Gastroesophageal sphincter (tissue), 3 donors: ENCODE measurements around the gene ARID1B.

Source experiments
- POLR2A ChIP-seq, 2 donors: fragments of 450-650 bp; IDR thresholded peaks; one replicate each; pipeline ENCODE4 v1.6.1; 2017; ENCODE audit warnings: antibody characterized with exemption in 2 of 2, mild to moderate bottlenecking in 2 of 2, moderate library complexity in 1 of 2
- POLR2AphosphoS5 ChIP-seq: sonication (generic); formaldehyde crosslinking; IDR thresholded peaks from one replicate; pipeline ENCODE4 v1.6.1; 2017; ENCODE audit warnings: antibody characterized with exemption
- TF ChIP-seq, protein P1 (sequence below), 4 experiments: fragments of 200-600 bp in 2 of 4; fragments of 450-650 bp in 2 of 4; sonication (generic) in 1 of 4; IDR thresholded peaks; one replicate each; pipeline ENCODE4 v1.5.1; 2017 to 2019; ENCODE audit warnings: antibody characterized with exemption in 4 of 4, mild to moderate bottlenecking in 2 of 4, moderate library complexity in 2 of 4

DNA sequence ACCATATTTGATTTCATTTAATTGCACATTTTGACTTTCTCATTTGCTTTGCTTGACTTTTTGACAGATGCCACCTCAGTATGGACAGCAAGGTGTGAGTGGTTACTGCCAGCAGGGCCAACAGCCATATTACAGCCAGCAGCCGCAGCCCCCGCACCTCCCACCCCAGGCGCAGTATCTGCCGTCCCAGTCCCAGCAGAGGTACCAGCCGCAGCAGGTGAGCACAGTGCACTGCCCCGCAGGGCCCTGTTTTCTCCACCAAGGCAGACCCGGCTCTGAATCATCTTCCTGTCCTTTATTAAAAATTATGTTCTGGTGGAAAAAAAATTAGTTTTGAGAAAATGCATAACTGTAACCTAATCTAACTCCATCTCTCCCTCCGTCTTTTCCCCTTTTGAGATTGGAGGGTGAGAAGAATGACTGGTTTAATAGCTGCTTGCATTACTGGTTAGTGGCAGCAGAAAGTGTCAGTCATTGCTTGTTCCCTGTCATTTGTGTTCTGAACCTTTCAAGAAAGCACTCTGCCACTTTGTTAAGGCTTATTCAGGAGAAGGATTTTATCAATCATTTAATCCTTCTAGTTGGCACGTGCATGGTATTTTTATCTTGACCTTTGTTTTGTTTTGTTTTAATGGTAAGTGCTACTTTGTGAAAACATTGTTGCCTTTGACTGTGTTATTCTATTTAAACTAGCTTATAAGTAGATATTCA lies 124.3 kb downstream of the ARID1B start:
- no peak for TF ChIP-seq POLR2AphosphoS5
- TF ChIP-seq, protein P1, sequence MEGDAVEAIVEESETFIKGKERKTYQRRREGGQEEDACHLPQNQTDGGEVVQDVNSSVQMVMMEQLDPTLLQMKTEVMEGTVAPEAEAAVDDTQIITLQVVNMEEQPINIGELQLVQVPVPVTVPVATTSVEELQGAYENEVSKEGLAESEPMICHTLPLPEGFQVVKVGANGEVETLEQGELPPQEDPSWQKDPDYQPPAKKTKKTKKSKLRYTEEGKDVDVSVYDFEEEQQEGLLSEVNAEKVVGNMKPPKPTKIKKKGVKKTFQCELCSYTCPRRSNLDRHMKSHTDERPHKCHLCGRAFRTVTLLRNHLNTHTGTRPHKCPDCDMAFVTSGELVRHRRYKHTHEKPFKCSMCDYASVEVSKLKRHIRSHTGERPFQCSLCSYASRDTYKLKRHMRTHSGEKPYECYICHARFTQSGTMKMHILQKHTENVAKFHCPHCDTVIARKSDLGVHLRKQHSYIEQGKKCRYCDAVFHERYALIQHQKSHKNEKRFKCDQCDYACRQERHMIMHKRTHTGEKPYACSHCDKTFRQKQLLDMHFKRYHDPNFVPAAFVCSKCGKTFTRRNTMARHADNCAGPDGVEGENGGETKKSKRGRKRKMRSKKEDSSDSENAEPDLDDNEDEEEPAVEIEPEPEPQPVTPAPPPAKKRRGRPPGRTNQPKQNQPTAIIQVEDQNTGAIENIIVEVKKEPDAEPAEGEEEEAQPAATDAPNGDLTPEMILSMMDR (IDR thresholded peaks at IDR 0.05), result no peak
- TF ChIP-seq POLR2A (IDR thresholded peaks at IDR 0.05), result no peak
